GM23338 (cell line): ENCODE results near the gene ACSL4. TPM values are rescaled to one million over a fixed set of nuclear protein-coding genes. Genes with fewer than 3 reads are reported as not detected.
A peak's percentile ranks its signal among the peaks of the same experiment; 100 is the strongest.

Source experiments
- ATAC-seq: fragments of 200-7000 bp; cut with Tn5 transposase; 3 replicates; pipeline ENCODE4 v1.9.1; 2020
- DNase-seq: peaks from one replicate; pipeline ENCODE4 v3.0.0-alpha.2; 2015; ENCODE audit warnings: low spot score
- H2AFZ ChIP-seq: fragments of 200-600 bp; sonication (generic); 2 replicates; pipeline ENCODE4 v1.8.0; 2016; ENCODE audit warnings: antibody characterized with exemption, mild to moderate bottlenecking, moderate library complexity
- H3F3A ChIP-seq: fragments of 200-600 bp; sonication (generic); replicated peaks from 2 replicates; pipeline ENCODE4 v1.8.0; 2017; ENCODE audit warnings: antibody characterized with exemption, mixed run types, low read depth
- H3K27ac ChIP-seq: fragments of 200-600 bp; sonication (generic); 2 replicates; pipeline ENCODE4 v1.6.1; 2016; ENCODE audit warnings: low read depth
- H3K27me3 ChIP-seq: fragments of 200-600 bp; sonication (generic); 2 replicates; pipeline ENCODE4 v1.8.0; 2016; ENCODE audit warnings: mild to moderate bottlenecking, mixed run types, moderate library complexity; ENCODE audit not compliant: insufficient read depth
- H3K36me3 ChIP-seq: fragments of 200-600 bp; sonication (generic); 2 replicates; pipeline ENCODE4 v1.8.0; 2016; ENCODE audit warnings: mild to moderate bottlenecking; ENCODE audit not compliant: insufficient read depth
- H3K4me1 ChIP-seq: fragments of 200-600 bp; sonication (generic); 2 replicates; pipeline ENCODE4 v1.8.0; 2016; ENCODE audit warnings: mild to moderate bottlenecking, moderate library complexity; ENCODE audit not compliant: insufficient read depth
- H3K4me2 ChIP-seq: fragments of 200-600 bp; sonication (generic); 2 replicates; pipeline ENCODE4 v1.7.1; 2017; ENCODE audit warnings: mixed run types
- H3K4me3 ChIP-seq: fragments of 200-600 bp; sonication (generic); 2 replicates; pipeline ENCODE4 v1.6.1; 2016; ENCODE audit warnings: mixed run types
- H3K79me2 ChIP-seq: fragments of 200-600 bp; sonication (generic); replicated peaks from 2 replicates; pipeline ENCODE4 v1.8.0; 2017; ENCODE audit warnings: mild to moderate bottlenecking; ENCODE audit not compliant: insufficient read depth
- H3K9me2 ChIP-seq: fragments of 200-600 bp; sonication (generic); 2 replicates; pipeline ENCODE4 v1.8.0; 2017; ENCODE audit not compliant: insufficient read depth
- H4K20me1 ChIP-seq: fragments of 200-600 bp; sonication (generic); replicated peaks from 2 replicates; pipeline ENCODE4 v1.8.0; 2017; ENCODE audit warnings: mild to moderate bottlenecking; ENCODE audit not compliant: insufficient read depth
- H3K27ac Mint-ChIP-seq: 2 replicates; pipeline ENCODE4 v1.8.0; 2020; ENCODE audit warnings: inconsistent platforms, mild to moderate bottlenecking, moderate library complexity, mixed read lengths
- H3K27me3 Mint-ChIP-seq: 3 replicates; pipeline ENCODE4 v1.8.0; 2022; ENCODE audit warnings: low read depth, mild to moderate bottlenecking, moderate library complexity, mixed read lengths, inconsistent platforms; ENCODE audit not compliant: insufficient read depth, poor library complexity
- H3K36me3 Mint-ChIP-seq: 3 replicates; pipeline ENCODE4 v1.8.0; 2021; ENCODE audit warnings: low read depth, mild to moderate bottlenecking, inconsistent platforms, moderate library complexity, mixed read lengths
- H3K4me1 Mint-ChIP-seq: 3 replicates; pipeline ENCODE4 v1.8.0; 2020; ENCODE audit warnings: mild to moderate bottlenecking, inconsistent platforms, mixed read lengths
- H3K4me3 Mint-ChIP-seq: 3 replicates; pipeline ENCODE4 v1.8.0; 2021; ENCODE audit warnings: moderate library complexity, mild to moderate bottlenecking, inconsistent platforms, mixed read lengths
- H3K9me3 Mint-ChIP-seq: 3 replicates; pipeline ENCODE4 v1.8.0; 2020; ENCODE audit warnings: moderate library complexity, mild to moderate bottlenecking, inconsistent platforms, mixed read lengths
- CREB1 ChIP-seq: fragments of 250-450 bp; sonication (Bioruptor Pico); IDR thresholded peaks from 2 replicates; pipeline ENCODE4 v1.5.0; 2020; ENCODE audit warnings: low read depth, mild to moderate bottlenecking, moderate library complexity
- CTCF ChIP-seq, 2 experiments: fragments of 200-600 bp in 1 of 2; sonication (generic) in 1 of 2; conservative IDR thresholded peaks; 2 replicates each; pipeline versions ENCODE4 v1.5.1 to v1.6.1; 2016 to 2017; ENCODE audit warnings: antibody characterized with exemption in 2 of 2, low read depth in 2 of 2, mild to moderate bottlenecking in 2 of 2, moderate library complexity in 1 of 2
- ETS1 ChIP-seq: IDR thresholded peaks from 2 replicates; pipeline ENCODE4 v1.6.1; 2016; ENCODE audit warnings: antibody characterized with exemption
- EZH2 ChIP-seq: fragments of 200-600 bp; sonication (generic); IDR thresholded peaks from one replicate; pipeline ENCODE4 v1.8.0; 2017; ENCODE audit warnings: antibody characterized with exemption, mild to moderate bottlenecking, low read depth; ENCODE audit not compliant: unreplicated experiment
- EZH2phosphoT487 ChIP-seq: fragments of 200-600 bp; sonication (generic); IDR thresholded peaks from one replicate; pipeline ENCODE4 v1.8.1; 2018; ENCODE audit warnings: antibody characterized with exemption; ENCODE audit not compliant: unreplicated experiment
- JUNB ChIP-seq: IDR thresholded peaks from one replicate; pipeline ENCODE4 v1.6.1; 2016; ENCODE audit warnings: antibody characterized with exemption; ENCODE audit not compliant: unreplicated experiment
- NANOG ChIP-seq: IDR thresholded peaks from 2 replicates; pipeline ENCODE4 v1.6.1; 2016; ENCODE audit warnings: antibody characterized with exemption, borderline replicate concordance
- POLR2AphosphoS5 ChIP-seq: IDR thresholded peaks from 2 replicates; pipeline ENCODE4 v1.6.1; 2016; ENCODE audit warnings: antibody characterized with exemption, low read depth
- REST ChIP-seq: IDR thresholded peaks from one replicate; pipeline ENCODE4 v1.6.1; 2018; ENCODE audit warnings: antibody characterized with exemption; ENCODE audit not compliant: unreplicated experiment
- STAT1 ChIP-seq: IDR thresholded peaks from one replicate; pipeline ENCODE4 v1.6.1; 2016; ENCODE audit warnings: antibody characterized with exemption; ENCODE audit not compliant: unreplicated experiment
- ZNF114 ChIP-seq: fragments of 250-450 bp; sonication (Bioruptor Pico); IDR thresholded peaks from 2 replicates; pipeline ENCODE4 v1.5.0; 2020; ENCODE audit warnings: mild to moderate bottlenecking, moderate library complexity
- ZNF331 ChIP-seq: fragments of 250-450 bp; sonication (Bioruptor Pico); IDR thresholded peaks from 2 replicates; pipeline ENCODE4 v1.5.0; 2020; ENCODE audit warnings: low read depth, mild to moderate bottlenecking, moderate library complexity
- polyA plus RNA-seq: library from polyadenylated mRNA; unstranded; fragments of >200 nt; fragmentation: Nextera tagmentation; extraction: Ambion mirVana; gene quantifications from 2 replicates; pipeline ENCODE4 v1.2.1, GENCODE V29; 2016
- total RNA-seq: library from RNA; depleted of rRNA; stranded (reverse); fragments of >200 nt; shearing (Covaris generic); gene quantifications from 2 replicates; pipeline ENCODE4 v1.2.3, GENCODE V29; 2014
- TF ChIP-seq, protein P1 (sequence below): fragments of 250-450 bp; sonication (Bioruptor Pico); IDR thresholded peaks from 2 replicates; pipeline ENCODE4 v1.5.0; 2020; ENCODE audit warnings: mild to moderate bottlenecking, moderate library complexity

ACSL4 gene
- total and polyA plus RNA-seq, 2 experiments from 2014 or later: 17.8 to 76.3 TPM

DNA sequence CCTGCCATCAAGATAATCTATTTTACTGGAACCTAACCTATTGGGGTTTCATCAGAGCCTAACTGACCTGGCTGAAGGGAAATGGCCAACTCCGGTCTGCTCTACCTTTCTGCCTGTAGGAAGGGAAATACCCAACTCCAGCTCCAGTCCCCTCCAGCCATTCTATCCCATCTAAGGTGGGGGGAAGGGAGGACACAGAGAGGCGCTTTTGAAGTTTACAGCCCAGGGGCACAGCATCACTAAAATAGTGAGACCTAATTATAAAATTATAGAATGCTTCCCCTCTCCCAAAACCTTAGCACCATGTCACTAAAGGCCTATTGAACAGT lies 27.8 kb upstream of the ACSL4 start:
- no peak overlapping the region for H3K4me2 ChIP-seq
- H2AFZ ChIP-seq: no peak overlapping the region
- ATAC-seq (peak; percentile 67), DNase-seq (peak; percentile 9)
- H3K79me2 ChIP-seq: no peaks in the 10 kb centered on the region
- no peaks in the 10 kb centered on the region for H3K36me3 ChIP-seq
- H3K27me3 ChIP-seq: no peaks in the 10 kb centered on the region
- no peaks in the 10 kb centered on the region for H3F3A ChIP-seq
- H3K4me3 ChIP-seq: no peak overlapping the region
- Mint-ChIP-seq H3K4me1 (peaks cover 17% of the 10 kb centered on the region), H3K27ac (no peak overlapping the region), H3K9me3 (no peaks in the 10 kb centered on the region), H3K36me3 (no peaks in the 10 kb centered on the region), H3K4me3 (no peak overlapping the region), H3K27me3 (no peaks in the 10 kb centered on the region)
- TF ChIP-seq REST (no peak), JUNB (no peak), CTCF (conservative IDR thresholded peaks at IDR 0.05; ENCODE audit: low read depth in 2 of 2) (no peak), ETS1 (no peak), ZNF114 (CRISPR knock-in tag) (no peak), CREB1 (CRISPR knock-in tag) (no peak), STAT1 (no peak), EZH2phosphoT487 (no peak), POLR2AphosphoS5 (no peak), EZH2 (no peak), NANOG (no peak), ZNF331 (CRISPR knock-in tag) (no peak)
- TF ChIP-seq, protein P1, sequence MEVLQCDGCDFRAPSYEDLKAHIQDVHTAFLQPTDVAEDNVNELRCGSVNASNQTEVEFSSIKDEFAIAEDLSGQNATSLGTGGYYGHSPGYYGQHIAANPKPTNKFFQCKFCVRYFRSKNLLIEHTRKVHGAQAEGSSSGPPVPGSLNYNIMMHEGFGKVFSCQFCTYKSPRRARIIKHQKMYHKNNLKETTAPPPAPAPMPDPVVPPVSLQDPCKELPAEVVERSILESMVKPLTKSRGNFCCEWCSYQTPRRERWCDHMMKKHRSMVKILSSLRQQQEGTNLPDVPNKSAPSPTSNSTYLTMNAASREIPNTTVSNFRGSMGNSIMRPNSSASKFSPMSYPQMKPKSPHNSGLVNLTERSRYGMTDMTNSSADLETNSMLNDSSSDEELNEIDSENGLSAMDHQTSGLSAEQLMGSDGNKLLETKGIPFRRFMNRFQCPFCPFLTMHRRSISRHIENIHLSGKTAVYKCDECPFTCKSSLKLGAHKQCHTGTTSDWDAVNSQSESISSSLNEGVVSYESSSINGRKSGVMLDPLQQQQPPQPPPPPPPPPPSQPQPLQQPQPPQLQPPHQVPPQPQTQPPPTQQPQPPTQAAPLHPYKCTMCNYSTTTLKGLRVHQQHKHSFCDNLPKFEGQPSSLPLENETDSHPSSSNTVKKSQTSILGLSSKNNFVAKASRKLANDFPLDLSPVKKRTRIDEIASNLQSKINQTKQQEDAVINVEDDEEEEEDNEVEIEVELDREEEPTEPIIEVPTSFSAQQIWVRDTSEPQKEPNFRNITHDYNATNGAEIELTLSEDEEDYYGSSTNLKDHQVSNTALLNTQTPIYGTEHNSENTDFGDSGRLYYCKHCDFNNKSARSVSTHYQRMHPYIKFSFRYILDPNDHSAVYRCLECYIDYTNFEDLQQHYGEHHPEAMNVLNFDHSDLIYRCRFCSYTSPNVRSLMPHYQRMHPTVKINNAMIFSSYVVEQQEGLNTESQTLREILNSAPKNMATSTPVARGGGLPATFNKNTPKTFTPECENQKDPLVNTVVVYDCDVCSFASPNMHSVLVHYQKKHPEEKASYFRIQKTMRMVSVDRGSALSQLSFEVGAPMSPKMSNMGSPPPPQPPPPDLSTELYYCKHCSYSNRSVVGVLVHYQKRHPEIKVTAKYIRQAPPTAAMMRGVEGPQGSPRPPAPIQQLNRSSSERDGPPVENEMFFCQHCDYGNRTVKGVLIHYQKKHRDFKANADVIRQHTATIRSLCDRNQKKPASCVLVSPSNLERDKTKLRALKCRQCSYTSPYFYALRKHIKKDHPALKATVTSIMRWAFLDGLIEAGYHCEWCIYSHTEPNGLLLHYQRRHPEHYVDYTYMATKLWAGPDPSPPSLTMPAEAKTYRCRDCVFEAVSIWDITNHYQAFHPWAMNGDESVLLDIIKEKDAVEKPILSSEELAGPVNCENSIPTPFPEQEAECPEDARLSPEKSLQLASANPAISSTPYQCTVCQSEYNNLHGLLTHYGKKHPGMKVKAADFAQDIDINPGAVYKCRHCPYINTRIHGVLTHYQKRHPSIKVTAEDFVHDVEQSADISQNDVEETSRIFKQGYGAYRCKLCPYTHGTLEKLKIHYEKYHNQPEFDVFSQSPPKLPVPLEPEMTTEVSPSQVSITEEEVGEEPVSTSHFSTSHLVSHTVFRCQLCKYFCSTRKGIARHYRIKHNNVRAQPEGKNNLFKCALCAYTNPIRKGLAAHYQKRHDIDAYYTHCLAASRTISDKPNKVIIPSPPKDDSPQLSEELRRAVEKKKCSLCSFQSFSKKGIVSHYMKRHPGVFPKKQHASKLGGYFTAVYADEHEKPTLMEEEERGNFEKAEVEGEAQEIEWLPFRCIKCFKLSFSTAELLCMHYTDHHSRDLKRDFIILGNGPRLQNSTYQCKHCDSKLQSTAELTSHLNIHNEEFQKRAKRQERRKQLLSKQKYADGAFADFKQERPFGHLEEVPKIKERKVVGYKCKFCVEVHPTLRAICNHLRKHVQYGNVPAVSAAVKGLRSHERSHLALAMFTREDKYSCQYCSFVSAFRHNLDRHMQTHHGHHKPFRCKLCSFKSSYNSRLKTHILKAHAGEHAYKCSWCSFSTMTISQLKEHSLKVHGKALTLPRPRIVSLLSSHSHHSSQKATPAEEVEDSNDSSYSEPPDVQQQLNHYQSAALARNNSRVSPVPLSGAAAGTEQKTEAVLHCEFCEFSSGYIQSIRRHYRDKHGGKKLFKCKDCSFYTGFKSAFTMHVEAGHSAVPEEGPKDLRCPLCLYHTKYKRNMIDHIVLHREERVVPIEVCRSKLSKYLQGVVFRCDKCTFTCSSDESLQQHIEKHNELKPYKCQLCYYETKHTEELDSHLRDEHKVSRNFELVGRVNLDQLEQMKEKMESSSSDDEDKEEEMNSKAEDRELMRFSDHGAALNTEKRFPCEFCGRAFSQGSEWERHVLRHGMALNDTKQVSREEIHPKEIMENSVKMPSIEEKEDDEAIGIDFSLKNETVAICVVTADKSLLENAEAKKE (CRISPR knock-in tag): no peak
- H4K20me1 ChIP-seq: no peaks in the 10 kb centered on the region
- H3K9me2 ChIP-seq: no peaks in the 10 kb centered on the region
- H3K27ac ChIP-seq: no peak overlapping the region
- H3K4me1 ChIP-seq: peaks cover 9% of the 10 kb centered on the region; the same call in 1 of the 2 replicates
